22Rv1 (cell line): ENCODE results near the gene ULK2.

Source experiments
- CTCF ChIP-seq: fragments of 450-650 bp; IDR thresholded peaks from 2 replicates; pipeline ENCODE4 v1.5.1; 2017; ENCODE audit warnings: mild to moderate bottlenecking
- ZFX ChIP-seq: fragments of 450-650 bp; IDR thresholded peaks from 2 replicates; pipeline ENCODE4 v1.6.1; 2017; ENCODE audit warnings: antibody characterized with exemption, borderline replicate concordance

- no peak for TF ChIP-seq CTCF
- no peak for TF ChIP-seq ZFX
Measured at GRCh38 chr17:19726631-19727376, 140.9 kb downstream of the ULK2 start.
